Activated CD8-positive, alpha-beta memory T cell treated with anti-CD3 and anti-CD28 coated beads, Interleukin-2, amount 50 U/mL, for 1 hour (primary cell): ENCODE results near the gene PRAMEF10.
"Not testable (repeated sequence)": the region's sequence is repeated elsewhere in the genome, so short reads cannot be mapped to it uniquely, and the experiment has no call there.

Source experiments
- DNase-seq: peaks from one replicate; pipeline ENCODE4 v3.0.0-alpha.2; 2020; ENCODE audit errors: extremely low read depth

Gene PRAMEF10

GRCh38 chr1:12898170-12898569, at the start of gene PRAMEF10:
TSS of gene PRAMEF10 (minus strand) at chr1:12898270. CDS start at chr1:12895847, 2,423 bp downstream.
- not testable (repeated sequence) for DNase-seq

- not testable (repeated sequence) for DNase-seq
Observed at GRCh38 chr1:12947480-12947879, 49.4 kb upstream of the PRAMEF10 start, which contains the start of gene PRAMEF6. TSS of gene PRAMEF6 (minus strand) at chr1:12947580. CDS start at chr1:12942518, 5,062 bp downstream.

- not testable (repeated sequence) for DNase-seq
Observed at GRCh38 chr1:12924368-12924767, 26.3 kb upstream of the PRAMEF10 start.

- DNase-seq, result not testable (repeated sequence)
Observed at GRCh38 chr1:12921749-12922148, 23.7 kb upstream of the PRAMEF10 start.

- not testable (repeated sequence) for DNase-seq
Observed at GRCh38 chr1:12916310-12916709, 18.2 kb upstream of the PRAMEF10 start, which contains the start of gene PRAMEF7. TSS of gene PRAMEF7 (plus strand) at chr1:12916610. CDS start at chr1:12917693, 1,083 bp downstream.

GRCh38 chr1:12903793-12904572, 5.9 kb upstream of the PRAMEF10 start:
- not testable (repeated sequence) for DNase-seq

- DNase-seq, result not testable (repeated sequence)
Observed at GRCh38 chr1:12899186-12899585, 1.1 kb upstream of the PRAMEF10 start.

GRCh38 chr1:12886101-12886500, 12.0 kb downstream of the PRAMEF10 start, which contains the start of gene PRAMEF4:
TSS of gene PRAMEF4 (minus strand) at chr1:12886201. CDS start at chr1:12883394, 2,807 bp downstream.
- not testable (repeated sequence) for DNase-seq

- not testable (repeated sequence) for DNase-seq
Observed at GRCh38 chr1:12878453-12878852, 19.6 kb downstream of the PRAMEF10 start.

GRCh38 chr1:12863131-12863880, 34.8 kb downstream of the PRAMEF10 start:
- not testable (repeated sequence) for DNase-seq

GRCh38 chr1:12856786-12857185, 41.3 kb downstream of the PRAMEF10 start, which contains the start of gene PRAMEF2:
TSS of gene PRAMEF2 (plus strand) at chr1:12857086. CDS start at chr1:12859010, 1,924 bp downstream.
- DNase-seq, result not testable (repeated sequence)

GRCh38 chr1:12851779-12852178, 46.3 kb downstream of the PRAMEF10 start:
- DNase-seq, result no peak

- not testable (repeated sequence) for DNase-seq
Observed at GRCh38 chr1:12848620-12849019, 49.5 kb downstream of the PRAMEF10 start, which contains the start of gene HNRNPCL1. TSS of gene HNRNPCL1 (minus strand) at chr1:12848720. CDS start at chr1:12848289, 431 bp downstream.
